SIG-M5 treated with dmso at 0.1 percent for 504 hours (cell line): ENCODE measurements around the gene KIF22.
"Not testable (repeated sequence)": the region's sequence is repeated elsewhere in the genome, so short reads cannot be mapped to it uniquely, and the experiment has no call there.

Experiments used
- DNase-seq: peaks from one replicate; lab custom pipeline; 2025; ENCODE audit not compliant: unreplicated experiment; lab: John Stamatoyannopoulos, UW

Gene KIF22

DNA sequence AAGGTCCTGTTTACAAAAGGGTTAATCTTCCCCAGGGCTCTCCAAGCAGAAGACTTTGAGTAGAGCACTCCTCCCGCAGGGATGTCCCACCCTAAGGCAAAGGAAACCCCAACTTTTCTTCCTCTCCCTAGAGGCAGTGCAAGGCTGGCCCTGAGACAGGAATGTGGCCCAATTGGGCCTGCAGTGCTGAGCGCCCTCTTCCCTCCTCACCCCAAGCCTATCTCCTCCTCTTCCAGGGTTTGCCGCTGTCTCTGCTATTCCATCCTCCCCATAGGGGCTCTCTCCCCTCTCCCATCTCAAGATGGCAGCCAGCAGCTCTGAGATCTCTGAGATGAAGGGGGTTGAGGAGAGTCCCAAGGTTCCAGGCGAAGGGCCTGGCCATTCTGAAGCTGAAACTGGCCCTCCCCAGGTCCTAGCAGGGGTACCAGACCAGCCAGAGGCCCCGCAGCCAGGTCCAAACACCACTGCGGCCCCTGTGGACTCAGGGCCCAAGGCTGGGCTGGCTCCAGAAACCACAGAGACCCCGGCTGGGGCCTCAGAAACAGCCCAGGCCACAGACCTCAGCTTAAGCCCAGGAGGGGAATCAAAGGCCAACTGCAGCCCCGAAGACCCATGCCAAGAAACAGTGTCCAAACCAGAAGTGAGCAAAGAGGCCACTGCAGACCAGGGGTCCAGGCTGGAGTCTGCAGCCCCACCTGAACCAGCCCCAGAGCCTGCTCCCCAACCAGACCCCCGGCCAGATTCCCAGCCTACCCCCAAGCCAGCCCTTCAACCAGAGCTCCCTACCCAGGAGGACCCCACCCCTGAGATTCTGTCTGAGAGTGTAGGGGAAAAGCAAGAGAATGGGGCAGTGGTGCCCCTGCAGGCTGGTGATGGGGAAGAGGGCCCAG is 22.4 kb downstream of the KIF22 start:
- DNase-seq, result no peak

DNA sequence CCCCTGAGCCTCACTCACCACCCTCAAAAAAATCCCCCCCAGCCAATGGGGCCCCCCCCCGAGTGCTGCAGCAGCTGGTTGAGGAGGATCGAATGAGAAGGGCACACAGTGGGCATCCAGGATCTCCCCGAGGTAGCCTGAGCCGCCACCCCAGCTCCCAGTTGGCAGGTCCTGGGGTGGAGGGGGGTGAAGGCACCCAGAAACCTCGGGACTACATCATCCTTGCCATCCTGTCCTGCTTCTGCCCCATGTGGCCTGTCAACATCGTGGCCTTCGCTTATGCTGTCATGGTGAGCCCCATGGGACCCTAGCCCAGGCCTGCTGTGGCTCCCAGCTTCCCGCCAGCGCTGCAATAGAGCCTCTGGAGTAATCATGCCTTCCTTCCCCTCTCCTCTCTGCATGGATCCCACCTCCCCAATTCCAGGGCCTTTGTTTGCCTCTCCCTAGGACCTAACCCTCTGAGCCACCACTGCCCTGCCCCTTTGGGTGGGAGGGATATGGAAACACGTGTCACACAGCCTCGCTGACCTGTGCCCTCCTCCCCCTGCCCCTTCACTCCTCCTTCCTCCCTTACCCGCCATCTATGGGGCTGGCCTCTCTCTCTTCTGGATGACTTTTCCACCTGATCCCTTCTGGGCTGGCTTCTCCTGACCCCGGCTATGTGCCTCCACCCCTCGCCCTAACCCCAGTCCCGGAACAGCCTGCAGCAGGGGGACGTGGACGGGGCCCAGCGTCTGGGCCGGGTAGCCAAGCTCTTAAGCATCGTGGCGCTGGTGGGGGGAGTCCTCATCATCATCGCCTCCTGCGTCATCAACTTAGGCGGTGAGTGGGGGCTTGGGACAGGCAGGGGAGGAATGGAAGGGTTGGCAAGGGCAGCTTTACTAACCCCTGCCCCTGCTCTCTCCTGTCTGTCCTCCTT is 23.4 kb downstream of the KIF22 start:
- DNase-seq, result no peak

DNA sequence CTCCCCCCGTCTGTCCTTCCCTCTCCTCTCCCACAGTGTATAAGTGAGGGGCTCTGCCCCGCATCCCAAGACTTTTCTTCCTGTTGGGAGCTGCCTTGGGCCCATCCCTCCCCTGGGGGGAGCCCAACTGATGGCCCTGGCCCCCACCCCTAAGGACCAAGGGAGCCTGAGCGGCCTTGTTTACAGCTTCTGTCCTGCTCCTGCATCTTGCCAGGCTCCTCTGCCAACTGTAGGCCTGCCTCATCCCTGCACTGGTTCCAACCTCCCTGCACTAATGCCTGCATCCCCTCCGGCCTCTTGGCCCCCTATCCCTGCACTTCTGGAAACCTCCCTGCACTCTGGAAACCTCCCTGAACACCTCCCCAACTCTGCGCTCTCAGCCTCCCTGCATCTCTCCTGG is 24.0 kb downstream of the KIF22 start:
- no peak for DNase-seq

DNA sequence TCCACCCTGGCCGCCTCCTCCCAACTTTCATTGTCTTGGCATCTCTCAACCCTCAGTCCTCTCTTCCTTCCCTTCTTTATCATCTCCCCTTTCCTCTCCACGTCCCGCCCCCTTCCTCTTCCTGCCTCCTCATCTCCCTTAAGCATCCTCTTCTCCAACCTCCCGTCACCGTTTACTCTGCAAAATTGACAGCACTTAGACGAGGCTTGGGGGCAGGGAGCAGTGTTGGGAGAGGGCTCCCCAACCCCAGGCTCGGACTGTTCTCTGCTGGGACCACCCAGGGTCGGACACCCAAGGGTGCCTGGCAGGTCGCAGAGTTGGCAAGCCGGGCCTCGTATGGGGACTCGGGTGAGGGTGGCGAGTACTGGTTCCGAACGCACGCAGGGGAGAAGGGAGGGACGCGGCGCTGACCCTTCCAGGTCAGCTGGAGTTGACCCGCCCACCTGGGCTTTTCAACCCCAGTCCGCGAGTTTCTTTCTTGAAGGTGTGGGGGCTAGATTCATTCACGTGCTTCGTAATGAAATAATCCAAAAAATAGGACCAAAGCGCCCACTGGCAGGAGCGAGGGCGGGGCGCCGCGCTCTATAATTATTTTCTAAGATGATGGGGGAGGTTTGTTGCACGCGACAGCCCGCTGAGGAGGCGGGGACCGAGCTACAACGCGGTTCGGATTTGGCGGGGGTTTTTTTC is 24.6 kb downstream of the KIF22 start:
- no peak for DNase-seq

DNA sequence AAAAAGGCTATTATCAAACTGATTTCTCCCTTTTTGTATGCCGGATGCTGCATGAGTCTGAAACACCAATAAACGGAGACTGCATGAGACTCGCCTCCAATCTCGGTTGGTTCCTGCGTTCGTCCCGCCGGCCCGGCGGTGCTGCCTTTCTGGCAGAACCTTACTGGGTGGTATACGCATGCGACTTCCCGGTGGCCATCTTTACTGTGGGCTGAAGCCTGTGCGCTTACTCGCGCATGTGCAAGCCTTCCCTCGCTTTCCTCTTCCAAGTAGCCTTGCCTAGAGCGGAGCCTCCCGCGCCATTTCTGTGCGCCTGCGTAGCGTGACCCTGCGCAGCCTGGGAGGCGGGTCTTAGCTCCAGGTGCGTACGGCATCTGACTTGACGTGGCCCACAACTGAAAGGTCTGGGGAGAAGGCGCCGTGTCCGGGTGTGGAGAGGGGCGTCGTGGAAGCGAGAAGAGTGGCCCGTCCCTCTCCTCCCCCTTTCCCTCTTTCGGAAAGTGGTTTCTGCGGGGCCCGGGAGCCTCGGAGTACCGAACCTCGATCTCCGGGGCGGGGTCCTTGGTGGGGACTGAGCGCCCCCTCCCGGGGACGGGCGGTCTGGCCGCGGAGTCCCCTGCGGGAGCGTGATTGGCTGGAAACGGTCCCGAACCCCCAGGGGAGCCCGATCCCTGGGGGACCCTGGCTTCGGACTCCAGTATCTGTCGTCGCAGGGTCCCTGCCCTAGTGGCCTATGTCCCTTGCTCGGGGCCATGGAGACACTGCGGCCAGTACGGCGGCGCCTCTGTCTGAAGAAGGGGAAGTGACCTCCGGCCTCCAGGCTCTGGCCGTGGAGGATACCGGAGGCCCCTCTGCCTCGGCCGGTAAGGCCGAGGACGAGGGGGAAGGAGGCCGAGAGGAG is 25.5 kb downstream of the KIF22 start, which contains the start of gene PAGR1:
PAGR1 (plus strand) TSS at position 360 of the 901 bp plus-strand sequence; CDS start at position 734, 374 bp downstream.
- peak; percentile 99 for DNase-seq

DNA sequence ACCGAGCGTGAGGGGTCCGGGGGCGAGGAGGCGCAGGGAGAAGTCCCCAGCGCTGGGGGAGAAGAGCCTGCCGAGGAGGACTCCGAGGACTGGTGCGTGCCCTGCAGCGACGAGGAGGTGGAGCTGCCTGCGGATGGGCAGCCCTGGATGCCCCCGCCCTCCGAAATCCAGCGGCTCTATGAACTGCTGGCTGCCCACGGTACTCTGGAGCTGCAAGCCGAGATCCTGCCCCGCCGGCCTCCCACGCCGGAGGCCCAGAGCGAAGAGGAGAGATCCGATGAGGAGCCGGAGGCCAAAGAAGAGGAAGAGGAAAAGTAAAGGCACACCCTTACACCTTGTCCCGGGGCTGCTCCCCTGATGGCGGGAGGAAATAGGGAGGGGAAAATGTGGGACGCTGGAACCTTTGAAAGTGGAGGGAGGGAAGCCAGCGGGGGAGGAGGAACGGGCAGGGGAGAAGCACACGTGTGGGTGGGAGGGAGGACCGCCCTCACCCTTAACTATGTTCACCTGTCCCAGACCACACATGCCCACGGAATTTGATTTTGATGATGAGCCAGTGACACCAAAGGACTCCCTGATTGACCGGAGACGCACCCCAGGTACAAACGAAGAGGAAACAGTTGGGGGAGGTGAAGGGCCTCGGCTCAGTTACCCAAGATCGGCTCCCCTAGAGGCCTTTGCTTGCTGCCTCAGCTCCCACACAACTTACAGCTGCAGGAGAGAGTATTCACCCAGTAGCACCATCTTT is 26.3 kb downstream of the KIF22 start:
- peak; percentile 71 for DNase-seq

DNA sequence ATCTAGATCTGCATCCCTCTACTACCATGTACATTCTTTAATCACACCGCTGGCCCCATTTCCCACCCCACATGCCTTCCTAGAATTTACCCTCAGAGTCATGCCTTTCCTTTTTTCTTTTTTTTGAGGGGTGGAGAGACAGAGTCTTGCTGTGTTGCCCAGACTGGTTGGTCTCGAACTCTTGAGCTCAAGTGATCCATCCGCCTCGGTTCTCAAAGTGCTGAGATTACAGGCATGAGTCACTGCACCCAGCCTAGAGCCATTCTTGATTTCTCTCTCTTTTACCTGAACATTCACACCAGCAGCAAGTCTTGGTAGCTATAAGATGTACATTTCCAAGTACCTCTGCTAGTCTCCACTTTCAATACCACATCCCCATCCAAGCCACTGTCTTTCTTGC is 27.5 kb downstream of the KIF22 start:
- DNase-seq, result no peak

DNA sequence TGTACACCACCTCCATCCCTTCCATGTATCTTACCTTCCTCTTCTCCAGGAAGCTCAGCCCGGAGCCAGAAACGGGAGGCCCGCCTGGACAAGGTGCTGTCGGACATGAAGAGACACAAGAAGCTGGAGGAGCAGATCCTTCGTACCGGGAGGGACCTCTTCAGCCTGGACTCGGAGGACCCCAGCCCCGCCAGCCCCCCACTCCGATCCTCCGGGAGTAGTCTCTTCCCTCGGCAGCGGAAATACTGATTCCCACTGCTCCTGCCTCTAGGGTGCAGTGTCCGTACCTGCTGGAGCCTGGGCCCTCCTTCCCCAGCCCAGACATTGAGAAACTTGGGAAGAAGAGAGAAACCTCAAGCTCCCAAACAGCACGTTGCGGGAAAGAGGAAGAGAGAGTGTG is 29.0 kb downstream of the KIF22 start:
- no peak for DNase-seq

DNA sequence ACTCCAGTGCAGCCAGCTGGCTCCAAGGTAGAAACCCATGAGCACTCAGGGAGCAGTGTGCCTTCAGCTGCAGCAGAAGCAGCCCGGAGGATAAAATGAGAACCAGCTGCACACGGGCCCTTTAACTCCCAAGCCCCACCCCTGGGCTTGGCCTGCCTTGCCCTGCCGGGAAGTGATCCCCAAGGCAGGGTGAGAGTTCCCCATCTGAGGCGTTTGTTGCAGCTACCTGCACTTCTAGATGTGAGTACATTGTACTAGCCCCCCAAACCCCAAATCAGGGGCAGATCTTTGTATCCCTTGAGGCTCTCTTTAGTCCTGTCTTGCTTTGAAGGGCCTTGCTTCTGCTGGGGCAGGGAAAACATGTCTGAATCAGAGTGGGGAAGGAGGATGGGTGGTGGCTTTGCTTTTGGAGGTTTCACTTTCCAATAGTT is 29.7 kb downstream of the KIF22 start, which contains the start of gene MVP:
MVP (plus strand) TSS at position 192 of the 431 bp plus-strand sequence. CDS start 10,088 bp downstream, outside the sequence.
- peak; percentile 74 for DNase-seq

DNA sequence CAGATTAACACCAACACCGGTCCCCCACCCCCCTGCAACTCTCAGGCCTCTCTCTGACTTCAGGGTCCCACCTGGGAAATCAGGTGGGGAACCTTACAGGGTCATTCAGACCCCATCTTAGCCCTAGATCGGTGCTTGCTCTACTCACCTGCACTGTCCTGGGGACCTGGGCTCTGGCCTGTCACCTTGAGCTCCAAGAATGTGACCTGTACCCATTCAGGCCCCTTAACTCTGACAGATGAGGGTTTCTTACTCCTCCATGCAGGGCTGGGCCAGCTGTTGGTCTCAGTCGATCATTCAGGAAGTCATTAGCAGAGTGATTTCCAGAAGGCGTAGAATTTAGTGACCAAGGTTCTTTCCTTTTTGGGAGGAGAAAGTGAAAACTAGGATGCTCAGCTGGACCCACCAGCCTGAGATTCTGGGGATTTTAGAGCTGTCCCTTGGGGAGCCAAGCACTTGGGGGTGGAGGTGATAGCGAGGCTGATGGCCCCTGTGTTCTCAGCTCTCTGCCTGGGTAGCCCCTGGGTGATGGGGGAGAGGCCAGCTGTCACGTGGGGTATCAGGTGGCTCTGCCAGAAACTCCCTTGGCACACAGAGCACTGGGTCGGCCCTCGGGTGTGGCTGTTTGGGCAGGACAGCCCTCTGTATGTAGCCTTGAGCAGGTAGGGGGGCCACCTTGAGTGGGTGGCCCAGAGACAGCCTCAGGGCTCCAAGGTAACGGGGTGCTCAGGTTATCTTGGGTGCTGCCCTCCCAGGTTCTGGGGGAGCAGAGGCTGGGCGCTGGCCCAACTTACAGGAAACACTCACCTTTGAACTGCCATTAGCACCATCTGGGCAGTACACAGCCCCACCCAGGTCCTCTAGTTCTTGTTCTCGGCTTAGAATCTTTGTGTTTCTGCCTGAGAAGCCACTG is 30.4 kb downstream of the KIF22 start:
- DNase-seq, result no peak

DNA sequence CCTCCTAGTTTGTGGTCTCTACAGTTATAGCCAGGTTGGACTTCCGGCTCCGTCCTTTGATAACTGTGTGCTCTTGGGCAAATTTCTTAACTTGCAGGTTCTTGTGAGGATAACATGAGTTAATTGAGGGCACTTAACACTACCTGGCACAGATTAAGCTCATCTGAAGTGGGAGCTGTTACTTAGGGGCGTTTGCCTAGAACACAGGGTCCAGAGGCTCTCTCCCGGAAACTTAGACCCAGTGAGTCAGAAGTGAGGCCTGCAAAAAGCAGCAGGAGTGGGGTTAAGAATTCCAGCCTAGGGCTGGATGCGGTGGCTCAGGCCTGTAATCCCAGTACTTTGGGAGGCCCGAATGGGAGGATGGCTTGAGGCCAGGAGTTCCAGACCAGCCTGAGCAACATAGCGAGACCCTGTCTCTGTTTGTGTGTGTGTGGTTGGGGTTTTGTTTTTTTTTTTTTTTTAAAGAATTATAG is 31.1 kb downstream of the KIF22 start:
- DNase-seq, result no peak

DNA sequence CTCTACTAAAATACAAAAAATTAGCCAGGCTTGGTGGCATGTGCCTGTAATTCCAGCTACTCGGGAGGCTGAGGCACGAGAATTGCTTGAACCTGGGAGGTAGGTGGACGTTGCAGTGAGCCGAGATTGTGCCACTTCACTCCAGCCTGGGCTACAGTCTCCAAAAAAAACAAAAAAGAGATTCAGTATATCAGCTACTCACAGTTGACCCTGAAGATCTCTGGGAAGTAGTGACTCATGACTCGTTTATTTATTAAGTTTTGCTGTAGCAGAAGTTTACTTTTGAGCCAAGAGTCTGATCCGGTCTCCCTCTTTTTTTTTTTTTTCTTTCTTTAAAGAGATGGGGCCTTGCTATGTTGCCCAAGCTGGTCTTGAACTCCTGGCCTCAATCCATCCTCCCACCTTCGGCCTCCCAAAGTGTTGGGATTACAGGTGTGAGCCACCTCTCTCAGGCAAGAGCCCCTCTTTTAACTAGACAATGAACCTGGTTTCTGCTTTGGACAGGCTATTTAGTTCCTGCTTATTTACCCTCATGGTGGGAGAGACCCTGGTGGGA is 34.1 kb downstream of the KIF22 start:
- no peak for DNase-seq

DNA sequence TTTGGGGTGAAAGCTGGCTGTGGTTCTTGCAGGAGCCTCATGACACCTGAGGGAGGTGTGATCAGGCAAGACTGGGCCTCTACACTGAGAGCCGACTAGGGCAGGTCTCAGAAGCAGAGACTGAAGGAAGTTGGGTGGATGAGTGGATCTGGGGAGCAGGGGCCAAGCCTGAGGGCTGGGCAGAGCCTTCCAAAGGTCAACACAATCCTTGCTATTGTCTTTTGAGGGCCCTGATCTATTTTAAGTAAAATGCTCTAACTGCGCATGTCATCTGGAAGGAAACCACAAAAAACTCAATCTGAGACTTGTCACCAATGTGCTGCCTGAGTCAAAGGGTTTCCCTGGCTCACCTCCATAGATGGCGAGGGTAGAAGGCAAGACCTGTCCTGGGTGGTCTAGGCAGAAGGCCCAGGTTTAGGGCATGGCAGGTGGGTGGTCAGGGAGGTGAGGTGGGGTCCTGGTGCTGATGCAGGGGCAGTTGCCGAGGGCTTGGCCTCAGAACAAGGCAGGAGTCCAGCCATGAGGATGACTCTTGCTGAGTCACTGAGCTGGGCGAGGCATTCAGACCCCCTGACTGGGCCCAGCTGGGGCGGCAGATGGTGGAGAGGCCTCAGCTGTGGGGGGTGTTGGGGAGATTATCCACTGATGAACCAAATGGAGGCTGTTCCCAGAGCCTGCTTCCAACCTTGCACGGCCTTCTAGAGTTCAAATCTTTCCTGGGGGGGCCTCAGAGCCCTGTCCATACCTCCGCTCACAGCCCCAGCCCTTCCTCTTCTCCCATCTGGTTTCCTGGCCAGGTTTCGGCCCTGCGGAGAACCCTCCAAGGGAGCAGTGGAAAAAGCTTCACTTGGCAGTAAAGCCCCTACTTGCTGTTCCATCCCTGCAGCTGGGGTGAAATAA is 34.8 kb downstream of the KIF22 start:
- DNase-seq, result no peak

DNA sequence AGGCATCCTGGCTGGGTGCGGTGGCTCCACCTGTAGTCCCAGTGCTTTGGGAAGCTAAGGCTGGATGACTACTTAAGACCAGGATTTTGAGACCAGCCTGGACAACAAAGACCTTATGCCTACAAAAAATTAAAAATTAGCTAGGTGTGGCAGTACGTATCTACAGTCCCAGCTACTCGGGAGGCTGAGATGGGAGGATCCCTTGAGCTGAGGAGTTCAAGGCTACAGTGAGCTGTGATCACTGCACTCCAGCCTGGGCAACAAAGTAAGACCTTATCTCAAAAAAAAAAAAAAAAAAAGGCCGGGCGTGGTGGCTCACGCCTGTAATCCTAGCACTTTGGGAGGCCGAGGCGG is 35.8 kb downstream of the KIF22 start:
- DNase-seq, result no peak

DNA sequence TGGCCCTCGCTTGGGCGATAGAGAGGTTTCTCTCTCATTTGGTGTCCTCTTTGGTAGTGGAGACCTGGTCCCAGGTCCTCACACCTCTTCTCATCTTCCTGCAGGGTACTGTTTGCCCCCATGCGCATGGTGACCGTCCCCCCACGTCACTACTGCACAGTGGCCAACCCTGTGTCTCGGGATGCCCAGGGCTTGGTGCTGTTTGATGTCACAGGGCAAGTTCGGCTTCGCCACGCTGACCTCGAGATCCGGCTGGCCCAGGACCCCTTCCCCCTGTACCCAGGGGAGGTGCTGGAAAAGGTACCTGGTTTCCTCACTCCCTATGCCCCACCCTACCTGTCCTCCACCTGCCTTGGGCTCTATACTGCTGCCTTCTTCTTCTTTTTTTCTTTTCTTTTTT is 40.2 kb downstream of the KIF22 start:
- DNase-seq, result no peak

DNA sequence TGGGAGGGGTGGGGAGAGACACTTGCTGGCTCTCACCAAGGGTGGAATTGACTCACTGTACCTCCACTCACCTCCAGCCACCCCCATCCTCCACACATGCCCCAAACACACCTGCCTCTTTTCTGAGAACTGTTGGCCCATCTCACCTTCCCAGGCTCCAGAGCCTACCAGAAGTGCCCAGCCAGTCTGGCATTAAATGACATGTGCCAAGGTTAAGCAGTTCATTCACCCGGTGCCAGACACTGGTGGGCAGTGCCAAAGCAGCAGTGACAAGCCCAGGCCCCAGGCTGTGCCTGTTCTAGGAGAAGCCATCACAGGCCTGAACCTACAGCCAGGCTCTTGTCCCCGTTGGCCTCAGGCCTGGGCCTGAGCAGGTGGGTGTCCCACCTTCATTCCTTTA is 40.9 kb downstream of the KIF22 start:
- DNase-seq, result no peak

DNA sequence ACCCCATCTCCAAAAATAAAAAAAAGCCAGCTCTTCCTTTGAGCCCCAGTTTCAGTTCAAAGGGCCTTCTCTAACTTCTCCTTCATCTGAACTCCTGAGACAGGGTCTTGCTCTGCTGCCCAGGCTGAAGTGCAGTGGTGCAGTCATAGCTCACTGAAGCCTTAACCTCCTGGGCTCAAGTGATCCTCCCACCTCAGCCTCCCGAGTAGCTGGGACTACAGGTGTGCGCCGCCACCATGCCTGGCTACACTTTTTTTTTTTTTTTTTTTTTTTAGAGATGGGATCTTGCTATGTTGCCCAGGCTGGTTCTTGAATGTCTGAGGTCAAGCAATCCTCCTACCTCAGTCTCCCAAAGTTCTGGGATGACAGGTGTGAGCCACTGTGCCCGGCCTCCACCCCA is 42.7 kb downstream of the KIF22 start:
- not testable (repeated sequence) for DNase-seq
